GM18951 (cell line): ENCODE data around the gene MYO9B.
"Not testable (repeated sequence)": the region's sequence is repeated elsewhere in the genome, so short reads cannot be mapped to it uniquely, and the experiment has no call there.

Experiments
- POLR2A ChIP-seq: IDR thresholded peaks from 4 replicates; pipeline ENCODE4 v1.6.1; 2011; ENCODE audit warnings: mild to moderate bottlenecking; ENCODE audit not compliant: insufficient read length, insufficient read depth; ENCODE audit errors: extremely low read depth
- in situ Hi-C: fragments of 300-500 bp; cut with MboI; formaldehyde crosslinking; loops from one replicate; pipeline ENCODE4 v1.12.0; 2022; ENCODE audit warnings: low sequenced_read_pairs, mixed read lengths, inconsistent platforms; ENCODE audit not compliant: unreplicated experiment

MYO9B gene

DNA sequence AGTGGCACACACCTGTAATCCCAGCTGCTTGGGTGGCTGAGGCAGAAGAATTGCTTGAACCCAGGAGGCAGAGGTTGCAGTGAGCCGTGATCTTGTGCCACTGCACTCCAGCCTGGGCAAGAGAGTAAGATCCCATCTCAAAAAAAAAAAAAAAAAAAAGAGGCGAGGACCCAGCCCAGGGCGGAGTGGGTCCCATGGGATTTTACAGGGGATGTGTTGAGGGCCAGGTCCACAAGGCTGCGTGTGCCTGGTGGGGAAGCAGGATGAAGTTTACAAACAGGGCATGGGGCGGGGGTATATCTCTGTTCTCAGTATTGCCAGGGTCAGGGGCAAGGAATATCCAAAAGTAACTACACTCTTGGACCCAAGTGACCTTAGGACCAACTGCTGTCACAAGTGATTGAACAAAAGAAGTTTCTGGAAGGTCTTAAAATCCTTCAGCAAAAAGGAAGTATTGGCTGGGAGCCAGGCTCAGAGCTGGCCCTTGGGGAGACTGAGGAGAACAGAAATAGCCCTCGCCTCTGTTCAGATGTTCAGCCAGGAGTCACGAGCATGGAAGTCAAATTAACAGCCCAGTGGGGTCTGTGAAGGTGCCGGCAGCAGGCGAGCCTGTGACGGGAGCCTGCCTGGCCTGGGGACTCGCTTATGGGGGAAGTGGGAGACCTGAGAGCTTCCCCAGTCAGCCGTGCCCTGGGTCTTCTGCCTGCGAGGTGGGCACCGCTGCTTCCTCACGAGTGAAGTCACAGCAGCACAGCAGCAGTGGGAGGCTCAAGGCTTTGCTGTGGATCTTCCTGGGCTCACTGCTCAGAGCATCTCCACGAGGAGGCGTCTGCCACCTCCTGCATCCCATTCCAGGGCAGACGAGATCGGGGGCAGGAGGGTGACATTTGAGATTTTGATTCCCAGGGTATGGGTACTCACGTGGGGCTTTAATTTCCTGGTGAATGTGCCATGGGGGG is 6.4 kb downstream of the MYO9B start:
- no peak for TF ChIP-seq POLR2A
- in situ Hi-C loops: no loop called here

DNA sequence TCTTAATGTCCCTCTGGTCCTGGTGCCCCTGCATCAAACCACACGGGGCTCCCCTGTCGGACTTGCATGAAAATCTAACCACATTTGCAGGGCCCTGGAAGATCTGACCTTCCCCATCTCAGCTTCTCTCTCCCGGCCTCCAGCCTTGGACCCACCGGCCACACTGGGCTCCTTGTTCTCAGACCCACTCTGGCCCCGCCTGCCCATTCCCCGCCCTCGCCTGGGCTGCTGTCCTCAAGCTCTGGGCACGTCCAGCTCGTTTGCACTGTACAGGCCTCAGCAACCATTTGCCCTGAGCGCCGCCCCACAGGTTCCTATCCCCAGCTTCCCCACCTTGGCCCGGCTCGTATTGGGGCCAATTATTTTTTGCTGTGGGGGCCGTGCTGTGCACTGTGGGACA is 10.5 kb downstream of the MYO9B start:
- TF ChIP-seq POLR2A: no peak
- in situ Hi-C loops: no loop called here

DNA sequence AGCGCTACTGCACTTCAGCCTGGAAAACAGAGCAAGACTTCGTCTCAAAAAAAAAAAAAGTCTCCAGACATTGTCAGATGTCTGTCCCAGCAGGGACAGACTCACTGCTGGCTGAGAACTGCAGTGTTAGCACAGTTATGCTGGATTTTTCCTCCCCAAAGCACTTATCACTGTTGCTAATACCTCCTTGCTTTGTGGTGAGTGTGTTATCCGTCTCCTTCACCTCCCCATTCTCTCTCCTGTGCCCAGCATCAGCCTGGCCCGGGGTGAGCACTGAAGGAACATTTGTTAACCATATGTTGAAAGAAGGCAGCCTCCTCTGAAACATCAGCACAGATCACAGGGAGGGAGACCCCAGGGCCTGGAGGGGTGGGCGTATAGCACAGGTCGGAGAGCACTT is 11.3 kb downstream of the MYO9B start:
- in situ Hi-C loops: no loop called here
- no peak for TF ChIP-seq POLR2A

DNA sequence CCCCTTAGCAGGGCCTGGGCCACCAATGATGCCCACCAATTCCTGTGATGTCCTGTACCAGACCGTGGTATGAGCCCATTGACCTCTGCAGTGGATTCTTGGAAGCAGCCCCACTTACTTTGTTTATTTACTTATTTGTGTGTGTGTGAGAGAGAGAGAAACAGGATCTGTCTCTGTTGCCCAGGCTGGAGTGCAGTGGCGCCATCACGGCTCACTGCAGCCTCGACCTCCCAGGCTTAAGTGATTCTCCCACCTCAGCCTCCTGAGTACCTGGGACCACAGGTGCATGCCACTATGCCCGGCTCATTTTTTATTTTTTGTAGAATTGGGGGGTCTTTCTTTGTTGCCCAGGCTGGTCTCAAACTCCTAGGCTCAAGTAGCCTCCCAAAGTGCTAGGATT is 13.0 kb downstream of the MYO9B start:
- in situ Hi-C loops: no loop called here
- no peak for TF ChIP-seq POLR2A

DNA sequence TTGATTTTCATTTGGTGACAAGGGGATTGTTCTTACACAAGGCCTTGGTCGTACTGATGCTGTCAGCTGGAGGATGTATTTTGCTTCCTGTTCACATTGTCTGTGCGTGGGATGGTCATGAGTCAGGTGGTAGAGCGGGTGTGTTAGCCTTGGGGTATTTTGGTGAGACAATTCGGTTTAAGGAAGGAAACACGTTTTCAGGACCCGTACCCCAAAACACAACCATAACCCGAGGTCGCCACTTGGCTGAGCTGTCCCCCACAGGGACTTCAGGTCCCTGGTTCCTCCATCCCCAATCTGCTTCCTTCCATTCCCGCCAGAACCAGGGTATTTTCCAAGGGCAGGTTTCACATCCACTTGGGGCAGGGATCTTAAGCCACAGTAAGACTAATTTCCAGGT is 15.0 kb downstream of the MYO9B start:
- TF ChIP-seq POLR2A: no peak
- in situ Hi-C loops: no loop called here

DNA sequence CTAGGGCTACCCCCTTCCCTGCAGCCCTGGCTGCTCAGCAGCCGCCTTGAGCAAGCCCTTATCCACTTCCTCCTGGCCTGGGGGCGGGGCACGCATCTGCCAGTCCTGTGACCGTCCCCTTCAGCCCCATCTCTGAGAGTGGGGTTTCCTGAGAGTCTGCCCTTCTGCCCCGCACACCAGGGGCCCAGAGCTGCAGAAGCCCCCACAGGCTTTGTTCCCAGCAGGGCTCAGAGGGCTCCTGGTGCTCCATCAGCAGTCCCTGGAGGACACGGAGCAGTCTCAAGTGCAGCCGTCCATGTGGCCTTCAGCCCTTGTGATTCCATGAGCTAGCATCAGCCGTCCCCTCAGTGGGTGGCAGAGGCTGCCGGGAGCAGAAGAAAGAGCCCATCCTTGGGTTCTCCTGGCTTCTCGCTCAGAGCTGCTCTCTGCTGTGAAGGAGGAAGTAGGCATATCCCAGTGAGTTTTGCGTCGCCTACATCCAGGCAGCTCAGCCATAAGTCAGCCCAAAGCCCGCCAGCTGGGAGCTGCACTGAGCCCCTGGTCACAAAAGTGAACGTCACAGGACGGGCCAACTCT is 16.3 kb downstream of the MYO9B start:
- in situ Hi-C loops: no loop called here
- TF ChIP-seq POLR2A: no peak

DNA sequence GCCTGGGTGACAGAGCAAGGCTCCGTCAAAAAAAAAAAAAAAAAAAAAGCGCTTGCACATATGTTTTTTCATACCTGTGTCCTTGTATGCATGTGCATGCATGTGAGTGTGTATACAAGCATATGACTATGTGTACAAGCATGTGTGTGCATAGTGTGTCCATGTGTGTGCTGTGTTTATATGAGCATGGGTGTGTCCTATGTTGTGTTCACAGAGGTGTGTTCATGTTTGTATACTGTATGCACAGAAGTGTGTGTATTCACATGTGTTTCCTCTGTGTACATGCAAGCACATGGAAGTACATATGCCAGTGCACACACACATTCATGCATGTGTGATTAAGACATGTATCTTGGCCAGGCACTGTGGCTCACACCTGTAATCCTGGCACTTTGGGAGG is 17.1 kb downstream of the MYO9B start:
- in situ Hi-C loops: no loop called here
- no peak for TF ChIP-seq POLR2A

DNA sequence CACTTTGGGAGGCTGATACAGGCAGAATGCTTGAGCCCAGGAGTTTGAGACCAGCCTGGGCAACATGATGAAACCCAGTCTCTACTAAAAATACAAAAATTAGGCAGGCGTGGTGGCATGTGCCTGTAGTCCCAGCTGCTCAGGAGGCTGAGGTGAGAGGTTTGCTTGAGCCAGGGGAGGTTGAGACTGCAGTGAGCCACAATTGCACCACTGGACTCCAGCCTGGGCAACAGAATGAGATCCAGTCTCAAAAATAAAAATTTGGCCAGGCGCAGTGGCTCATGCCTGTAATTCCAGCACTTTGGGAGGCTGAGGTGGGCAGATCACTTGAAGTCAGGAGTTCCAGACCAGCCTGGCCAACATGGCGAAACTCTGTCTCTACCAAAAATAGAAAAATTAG is 19.1 kb downstream of the MYO9B start:
- in situ Hi-C loops: not testable (repeated sequence)

DNA sequence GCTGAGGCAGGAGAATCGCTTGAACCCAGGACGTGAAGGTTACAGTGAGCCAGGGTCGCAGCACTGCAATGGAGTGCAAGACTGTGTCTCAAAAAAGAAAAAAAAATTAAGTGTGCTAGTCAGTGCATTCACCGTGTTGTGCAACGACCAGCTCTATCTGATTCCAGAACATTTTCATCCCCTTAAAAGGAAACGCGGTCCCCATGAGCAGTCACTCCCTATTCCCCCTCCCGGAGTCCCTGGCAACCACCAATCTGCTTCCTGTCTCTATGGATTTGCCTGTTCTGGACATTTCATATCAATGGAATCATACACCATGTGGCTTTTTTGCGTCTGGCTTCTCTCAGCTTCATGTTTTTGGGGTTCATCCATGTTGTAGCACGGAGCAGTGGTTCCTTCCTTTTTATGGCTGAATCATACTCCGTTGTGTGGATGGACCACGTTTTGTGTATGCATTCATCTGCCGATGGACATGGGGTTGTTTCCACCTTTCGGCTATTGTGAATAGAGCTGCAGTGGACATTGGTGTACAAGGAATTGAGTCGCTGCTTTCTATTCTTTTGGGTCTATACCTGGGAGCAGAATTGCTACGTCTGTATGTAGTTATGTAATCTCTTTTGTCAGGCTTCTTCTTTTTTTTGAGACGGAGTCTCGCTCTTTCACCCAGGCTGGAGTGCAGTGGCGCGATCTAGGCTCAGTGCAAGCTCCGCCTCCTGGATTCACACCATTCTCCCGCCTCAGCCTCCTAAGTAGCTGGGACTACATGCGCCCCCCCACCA is 19.8 kb downstream of the MYO9B start:
- in situ Hi-C loops: no loop called here
- TF ChIP-seq POLR2A: no peak

DNA sequence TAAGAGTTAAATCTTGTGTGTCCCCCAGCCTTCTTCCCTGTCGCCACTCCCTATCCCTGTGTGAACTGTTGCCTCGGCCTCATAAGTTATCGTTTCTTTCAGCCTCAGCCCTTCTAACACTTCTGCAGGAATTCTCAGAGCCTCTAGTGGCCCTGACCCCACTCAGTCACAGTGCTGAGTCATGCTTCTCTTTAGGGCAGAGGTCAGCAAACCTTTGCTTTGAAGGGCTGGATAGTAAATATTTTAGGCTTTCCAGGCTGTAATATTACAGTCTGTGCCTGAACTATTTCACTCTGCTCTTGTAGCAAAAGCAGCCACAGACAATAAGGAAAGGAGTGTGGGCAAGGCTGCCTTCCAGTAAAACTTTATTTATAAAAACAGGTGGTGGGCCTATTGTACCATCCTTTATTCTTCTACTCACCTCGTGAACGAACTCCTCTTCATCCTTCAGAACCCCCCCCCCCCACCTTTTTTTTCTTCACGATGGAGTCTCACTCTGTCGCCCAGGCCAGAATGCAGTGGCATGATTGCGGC is 22.1 kb downstream of the MYO9B start:
- in situ Hi-C loops: no loop called here
- no peak for TF ChIP-seq POLR2A

DNA sequence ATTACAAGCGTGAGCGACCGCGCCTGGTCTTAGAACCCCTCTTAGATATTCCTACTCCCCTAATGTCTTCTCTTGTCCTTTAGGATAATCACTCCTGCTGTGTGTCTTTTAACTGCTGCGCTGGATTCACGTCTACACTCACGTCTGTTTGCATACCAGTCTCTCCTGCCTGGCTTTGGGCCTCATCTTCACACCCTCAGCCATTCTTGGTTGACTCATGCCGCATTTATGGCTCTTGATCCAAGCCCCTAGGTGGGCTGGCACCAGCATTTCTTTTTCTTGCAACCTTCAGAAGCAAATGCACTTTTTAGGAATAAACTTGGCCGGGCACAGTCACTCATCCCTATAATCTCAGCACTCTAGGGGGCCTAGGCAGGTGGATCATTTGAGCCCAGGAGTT is 22.7 kb downstream of the MYO9B start:
- no peak for TF ChIP-seq POLR2A
- in situ Hi-C loops: no loop called here

DNA sequence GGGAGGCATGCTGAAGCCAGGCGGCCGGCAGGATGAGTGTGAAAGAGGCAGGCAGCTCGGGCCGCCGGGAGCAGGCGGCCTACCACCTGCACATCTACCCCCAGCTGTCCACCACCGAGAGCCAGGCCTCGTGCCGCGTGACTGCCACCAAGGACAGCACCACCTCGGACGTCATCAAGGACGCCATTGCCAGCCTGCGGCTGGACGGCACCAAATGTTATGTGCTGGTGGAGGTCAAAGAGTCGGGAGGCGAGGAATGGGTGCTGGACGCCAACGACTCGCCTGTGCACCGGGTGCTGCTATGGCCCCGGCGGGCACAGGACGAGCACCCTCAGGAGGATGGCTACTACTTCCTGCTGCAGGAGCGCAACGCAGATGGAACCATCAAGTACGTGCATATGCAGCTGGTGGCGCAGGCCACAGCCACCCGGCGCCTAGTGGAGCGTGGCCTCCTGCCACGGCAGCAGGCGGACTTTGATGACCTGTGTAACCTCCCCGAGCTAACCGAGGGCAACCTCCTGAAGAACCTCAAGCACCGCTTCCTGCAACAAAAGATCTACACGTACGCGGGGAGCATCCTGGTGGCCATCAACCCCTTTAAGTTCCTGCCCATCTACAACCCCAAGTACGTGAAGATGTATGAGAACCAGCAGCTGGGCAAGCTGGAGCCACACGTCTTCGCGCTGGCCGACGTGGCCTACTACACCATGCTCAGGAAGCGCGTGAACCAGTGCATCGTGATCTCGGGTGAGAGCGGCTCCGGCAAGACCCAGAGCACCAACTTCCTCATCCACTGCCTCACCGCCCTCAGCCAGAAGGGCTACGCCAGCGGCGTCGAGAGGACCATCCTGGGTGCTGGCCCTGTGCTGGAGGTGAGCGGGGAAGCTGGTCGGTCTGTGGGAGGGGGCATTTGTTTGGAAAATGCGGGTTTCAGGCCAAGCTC is 26.4 kb downstream of the MYO9B start:
- no peak for TF ChIP-seq POLR2A
- in situ Hi-C loops: no loop called here

DNA sequence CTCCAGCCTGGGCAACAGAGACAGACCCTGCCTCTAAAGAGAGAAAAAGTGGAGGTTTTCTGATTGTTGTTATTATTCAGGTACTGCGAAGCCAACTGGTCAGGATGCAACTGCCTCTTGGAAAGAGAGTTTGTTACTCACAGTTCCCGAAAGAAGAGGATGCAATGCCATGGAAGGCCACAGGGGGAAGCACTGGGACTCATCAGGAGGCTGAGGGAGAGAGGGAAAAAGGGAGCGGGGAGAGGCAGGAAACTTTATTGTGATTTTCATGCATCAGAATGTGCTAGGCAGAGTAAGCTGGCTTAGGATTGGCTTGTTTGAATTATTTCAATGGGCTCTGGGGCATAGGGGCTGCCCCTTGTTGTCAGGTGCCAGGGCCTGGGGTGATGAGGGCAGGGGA is 27.6 kb downstream of the MYO9B start:
- in situ Hi-C loops: no loop called here
- no peak for TF ChIP-seq POLR2A

DNA sequence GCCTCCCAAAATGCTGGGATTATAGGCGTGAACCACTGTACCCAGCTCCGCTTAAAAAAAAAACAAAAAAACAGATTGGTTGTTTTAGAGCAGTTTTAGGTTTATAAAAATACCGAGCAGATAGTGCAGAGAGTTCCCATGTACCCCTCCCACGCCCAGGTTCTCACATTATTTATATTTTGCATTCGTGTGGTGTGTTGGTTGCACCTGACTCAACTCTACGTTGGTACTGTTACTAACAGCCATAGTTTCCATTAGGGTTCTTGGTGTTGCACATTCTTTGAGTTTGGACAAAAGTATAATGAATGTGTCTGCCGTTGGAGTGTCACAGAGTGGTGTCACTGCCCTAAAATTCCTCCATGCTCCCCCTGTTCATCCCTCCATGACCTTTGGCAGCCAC is 29.1 kb downstream of the MYO9B start:
- no peak for TF ChIP-seq POLR2A
- in situ Hi-C loops: no loop called here
